NCI-H2029 treated with DMSO at 0.1 percent for 48 hours (cell line): ENCODE results near the gene RNF175.
"Not testable (repeated sequence)": the region's sequence is repeated elsewhere in the genome, so short reads cannot be mapped to it uniquely, and the experiment has no call there.

ENCODE experiments used
- DNase-seq: peaks from one replicate; lab custom pipeline; 2025; lab: John Stamatoyannopoulos, UW

The RNF175 gene

DNA sequence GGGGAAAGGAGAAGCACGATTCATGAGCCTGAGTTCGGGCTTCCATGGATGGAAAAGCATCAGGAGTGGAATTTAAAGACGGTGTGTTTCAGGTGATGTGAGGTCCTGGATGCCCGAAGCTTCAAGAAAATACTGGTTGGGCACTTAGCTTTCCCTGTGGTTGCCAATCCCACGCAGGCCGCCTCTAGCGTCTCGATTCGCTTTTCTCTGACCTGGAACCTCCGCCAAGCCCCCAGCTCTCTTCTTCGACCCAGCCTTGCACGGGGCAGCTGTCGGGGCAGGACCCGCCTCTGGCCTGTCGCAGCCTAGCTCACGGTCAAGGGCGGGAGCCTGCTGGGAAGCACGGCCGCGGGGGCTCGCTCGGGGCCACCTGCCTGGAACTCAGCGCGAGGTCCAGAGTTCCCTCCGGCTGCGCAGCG is 76.1 kb downstream of the RNF175 start:
- no peak for DNase-seq

- DNase-seq, result no peak
Observed at GRCh38 chr4:153679486-153679885, 80.3 kb downstream of the RNF175 start.

- DNase-seq, result no peak
Observed at GRCh38 chr4:153676984-153677383, 82.8 kb downstream of the RNF175 start.

DNA sequence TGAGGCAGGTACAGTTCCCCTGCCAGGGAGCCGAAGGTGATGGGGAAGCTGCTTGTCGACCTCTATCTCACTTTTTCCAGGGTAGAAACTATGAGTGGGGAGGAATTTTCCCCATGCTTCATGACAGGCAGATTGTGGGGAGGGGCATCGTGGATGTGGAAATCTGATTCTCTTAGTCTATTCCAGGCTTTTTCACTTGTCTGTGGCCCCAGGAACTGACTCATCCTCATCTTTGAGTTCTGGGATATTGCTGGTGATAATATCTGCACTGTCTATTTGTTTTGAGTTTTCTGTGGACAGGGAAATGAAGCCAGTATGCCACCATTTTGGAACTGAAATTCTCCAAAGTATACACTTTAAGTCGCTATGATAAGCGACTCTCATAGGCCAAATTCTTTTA is 83.3 kb downstream of the RNF175 start:
- no peak for DNase-seq

DNA sequence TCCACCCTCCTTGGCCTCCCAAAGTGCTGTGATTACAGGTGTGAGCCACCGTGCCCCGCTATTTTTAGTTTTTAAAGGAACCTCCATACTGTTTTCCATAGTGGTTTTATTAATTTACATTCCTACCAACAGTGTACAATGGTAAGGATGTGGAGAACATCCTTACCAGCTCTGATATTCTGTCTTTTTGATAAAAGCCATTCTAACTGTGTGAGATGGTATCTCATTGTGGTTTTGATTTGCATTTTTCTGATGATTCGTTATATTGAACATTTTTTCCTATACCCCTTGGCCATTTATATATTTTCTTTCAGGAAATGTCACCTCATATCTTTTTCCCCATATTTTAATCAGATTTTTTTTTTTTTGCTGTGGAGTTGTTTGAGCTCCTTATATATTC is 90.0 kb downstream of the RNF175 start:
- no peak for DNase-seq

- DNase-seq, result no peak
Observed at GRCh38 chr4:153668647-153669046, 91.2 kb downstream of the RNF175 start.

GRCh38 chr4:153666505-153666904 is 93.3 kb downstream of the RNF175 start:
- DNase-seq, result not testable (repeated sequence)

DNA sequence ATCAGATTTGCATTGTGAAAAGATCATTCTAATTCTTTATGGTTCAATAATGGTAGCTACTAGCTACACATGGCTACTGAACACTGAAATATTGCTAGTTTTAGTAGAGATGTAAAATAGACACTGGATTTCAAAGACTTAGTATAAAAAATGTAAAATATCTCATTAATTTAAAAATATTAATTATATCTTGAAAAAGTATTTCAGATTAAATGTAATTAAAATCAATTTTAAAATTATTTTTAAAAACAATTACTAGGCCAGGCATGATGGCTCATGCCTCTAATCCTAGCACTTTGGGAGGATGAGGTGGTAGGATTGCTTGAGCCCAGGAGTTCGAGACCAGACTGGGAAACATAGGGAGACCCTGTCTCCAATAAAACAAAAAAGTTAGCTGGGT is 96.2 kb downstream of the RNF175 start:
- no peak for DNase-seq

- no peak for DNase-seq
Observed at GRCh38 chr4:153661908-153662307, 97.9 kb downstream of the RNF175 start.

DNA sequence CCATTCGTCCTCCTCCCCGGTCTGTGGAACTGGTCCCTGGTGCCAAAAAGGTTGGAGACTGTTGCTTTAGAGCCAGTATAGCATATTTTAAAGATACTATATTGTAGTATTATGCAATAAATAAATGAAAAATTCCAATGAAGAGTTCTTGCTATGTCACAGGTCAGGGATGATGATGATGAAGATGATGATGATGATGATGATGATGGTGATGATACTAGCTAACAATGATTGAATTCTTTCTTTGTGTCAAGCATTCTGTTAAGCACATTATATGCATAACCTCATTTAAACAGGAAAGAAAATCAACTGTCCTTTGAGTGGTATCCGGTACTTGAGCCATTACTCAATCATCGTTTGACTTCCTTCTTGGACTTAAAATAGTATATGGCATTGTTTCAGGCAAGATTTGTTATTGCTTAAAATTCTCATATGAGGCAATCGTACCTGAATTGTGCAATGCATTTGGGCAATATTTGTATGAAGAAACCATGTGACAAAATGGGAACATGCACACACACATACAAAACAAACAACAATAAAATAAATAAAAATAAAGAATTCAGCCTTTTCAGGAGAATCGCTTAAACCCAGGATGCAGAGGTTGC is 98.5 kb downstream of the RNF175 start:
- no peak for DNase-seq
